ENCODE measurements around the gene NUP210L. TPM values are rescaled to one million over a fixed set of nuclear protein-coding genes. Genes with fewer than 3 reads are reported as not detected.

NUP210L gene
- total RNA-seq, 2 donors from 2014 or later, result 0.07 to 0.11 TPM

DNA sequence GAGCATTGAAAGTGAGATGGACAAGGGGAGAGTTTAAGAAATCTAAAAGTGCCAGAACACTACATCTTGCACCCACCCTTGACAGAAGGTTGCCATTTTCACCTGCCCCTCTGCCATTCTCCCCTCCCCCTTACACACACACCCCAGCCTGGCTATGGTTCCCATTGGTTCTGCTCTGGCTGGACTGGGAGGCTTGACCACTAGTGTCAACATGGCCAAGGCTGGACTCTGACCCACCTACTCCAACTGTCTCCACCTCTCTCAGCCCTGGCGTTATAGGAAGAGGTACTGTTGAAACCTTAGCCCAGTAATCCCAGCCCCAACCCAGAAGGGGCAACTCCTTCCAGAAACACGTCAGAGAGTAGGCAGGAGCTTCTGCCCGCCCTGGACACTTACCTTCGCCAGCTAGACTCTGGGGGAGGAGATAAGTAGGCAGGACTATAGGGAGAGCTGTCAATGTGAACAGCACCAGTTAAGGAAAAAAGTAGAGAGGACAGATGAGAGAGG, 201.0 kb downstream of the NUP210L start:
- Mint-ChIP-seq H3K36me3 (ENCODE audit: low read depth) (peaks cover 29% of the 10 kb centered on the region), H3K4me1 (peaks cover 17% of the 10 kb centered on the region), H3K27ac (peak overlapping the region; percentile 11), H3K4me3 (no peak overlapping the region), H3K27me3 (ENCODE audit: insufficient read depth) (no peaks in the 10 kb centered on the region), H3K9me3 (no peaks in the 10 kb centered on the region)
- no peaks in the 10 kb centered on the region for H3K9me3 ChIP-seq (ENCODE audit: control insufficient read depth, low read length)
- H3K9ac ChIP-seq (ENCODE audit: extremely low read depth, low read length, poor library complexity, severe bottlenecking), result no peak overlapping the region
- 87 to 100% methylated on average over 1 to 4 of the region's 4 CpGs for WGBS, 2 experiments (ENCODE audit: insufficient coverage in 1 of 2, insufficient read length in 1 of 2)
- no peak overlapping the region for H3K27ac ChIP-seq (ENCODE audit: low read depth, low read length)
- no peak overlapping the region for H3K4me3 ChIP-seq (ENCODE audit: low read length)
- TF ChIP-seq, protein P1, sequence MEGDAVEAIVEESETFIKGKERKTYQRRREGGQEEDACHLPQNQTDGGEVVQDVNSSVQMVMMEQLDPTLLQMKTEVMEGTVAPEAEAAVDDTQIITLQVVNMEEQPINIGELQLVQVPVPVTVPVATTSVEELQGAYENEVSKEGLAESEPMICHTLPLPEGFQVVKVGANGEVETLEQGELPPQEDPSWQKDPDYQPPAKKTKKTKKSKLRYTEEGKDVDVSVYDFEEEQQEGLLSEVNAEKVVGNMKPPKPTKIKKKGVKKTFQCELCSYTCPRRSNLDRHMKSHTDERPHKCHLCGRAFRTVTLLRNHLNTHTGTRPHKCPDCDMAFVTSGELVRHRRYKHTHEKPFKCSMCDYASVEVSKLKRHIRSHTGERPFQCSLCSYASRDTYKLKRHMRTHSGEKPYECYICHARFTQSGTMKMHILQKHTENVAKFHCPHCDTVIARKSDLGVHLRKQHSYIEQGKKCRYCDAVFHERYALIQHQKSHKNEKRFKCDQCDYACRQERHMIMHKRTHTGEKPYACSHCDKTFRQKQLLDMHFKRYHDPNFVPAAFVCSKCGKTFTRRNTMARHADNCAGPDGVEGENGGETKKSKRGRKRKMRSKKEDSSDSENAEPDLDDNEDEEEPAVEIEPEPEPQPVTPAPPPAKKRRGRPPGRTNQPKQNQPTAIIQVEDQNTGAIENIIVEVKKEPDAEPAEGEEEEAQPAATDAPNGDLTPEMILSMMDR (conservative IDR thresholded peaks at IDR 0.05), result no peak
- no peaks in the 10 kb centered on the region for H3K27me3 ChIP-seq (ENCODE audit: control insufficient read depth, insufficient read depth, low read length, poor library complexity, severe bottlenecking)
- DNase-seq, result no peak
- H3K36me3 ChIP-seq (ENCODE audit: control insufficient read depth, insufficient read depth, low read length), result peaks cover 34% of the 10 kb centered on the region
- no peaks in the 10 kb centered on the region for H3K4me1 ChIP-seq (ENCODE audit: control insufficient read depth, insufficient read depth, low read length)

GRCh38 chr1:153951801-153952200, 203.1 kb downstream of the NUP210L start:
- Mint-ChIP-seq H3K9me3 (no peaks in the 10 kb centered on the region), H3K27me3 (ENCODE audit: insufficient read depth) (no peaks in the 10 kb centered on the region), H3K36me3 (ENCODE audit: low read depth) (peaks cover 39% of the 10 kb centered on the region), H3K27ac (no peak overlapping the region), H3K4me1 (peaks cover 8% of the 10 kb centered on the region), H3K4me3 (no peak overlapping the region)
- H3K4me3 ChIP-seq (ENCODE audit: low read length), result no peak overlapping the region
- no peak overlapping the region for H3K9ac ChIP-seq (ENCODE audit: extremely low read depth, low read length, poor library complexity, severe bottlenecking)
- H3K36me3 ChIP-seq (ENCODE audit: control insufficient read depth, insufficient read depth, low read length), result peaks cover 42% of the 10 kb centered on the region
- no peaks in the 10 kb centered on the region for H3K27me3 ChIP-seq (ENCODE audit: control insufficient read depth, insufficient read depth, low read length, poor library complexity, severe bottlenecking)
- TF ChIP-seq, protein P1 (conservative IDR thresholded peaks at IDR 0.05), result no peak
- no peaks in the 10 kb centered on the region for H3K9me3 ChIP-seq (ENCODE audit: control insufficient read depth, low read length)
- WGBS, 2 experiments (ENCODE audit: insufficient coverage in 1 of 2, insufficient read length in 1 of 2), result 98 to 100% methylated on average over 2 of the region's 2 CpGs
- H3K4me1 ChIP-seq (ENCODE audit: control insufficient read depth, insufficient read depth, low read length), result no peaks in the 10 kb centered on the region
- no peak overlapping the region for H3K27ac ChIP-seq (ENCODE audit: low read depth, low read length)
- no peak for DNase-seq

DNA sequence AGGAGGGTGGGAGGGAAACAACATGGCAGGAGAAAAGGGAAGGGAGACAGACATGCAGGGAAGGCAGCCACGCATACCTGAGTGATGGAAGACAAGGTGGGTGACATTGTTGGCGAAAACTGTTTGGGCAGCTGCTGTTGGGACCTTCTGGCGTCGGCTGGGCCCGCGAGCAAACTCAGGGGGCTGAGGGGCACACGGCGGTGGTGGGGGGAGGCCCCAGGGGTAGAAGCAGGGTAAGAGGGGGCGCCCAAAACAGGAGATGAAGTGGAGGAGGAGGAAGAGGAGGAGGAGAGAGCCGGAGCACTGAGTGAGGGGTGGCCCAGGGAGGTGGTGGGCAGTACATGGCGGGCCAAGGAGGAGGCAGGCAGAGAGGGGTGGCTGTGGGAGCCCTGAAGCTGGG, 203.7 kb downstream of the NUP210L start:
- H3K27ac Mint-ChIP-seq, result no peak overlapping the region
- no peaks in the 10 kb centered on the region for H3K9me3 ChIP-seq (ENCODE audit: control insufficient read depth, low read length)
- TF ChIP-seq, protein P1 (conservative IDR thresholded peaks at IDR 0.05), result no peak
- H3K4me3 Mint-ChIP-seq, result no peak overlapping the region
- H3K4me3 ChIP-seq (ENCODE audit: low read length), result no peak overlapping the region
- H3K4me1 ChIP-seq (ENCODE audit: control insufficient read depth, insufficient read depth, low read length), result no peaks in the 10 kb centered on the region
- peaks cover 40% of the 10 kb centered on the region for H3K36me3 Mint-ChIP-seq (ENCODE audit: low read depth)
- no peak overlapping the region for H3K9ac ChIP-seq (ENCODE audit: extremely low read depth, low read length, poor library complexity, severe bottlenecking)
- H3K27ac ChIP-seq (ENCODE audit: low read depth, low read length), result no peak overlapping the region
- peaks cover 4% of the 10 kb centered on the region for H3K4me1 Mint-ChIP-seq
- H3K27me3 Mint-ChIP-seq (ENCODE audit: insufficient read depth), result no peaks in the 10 kb centered on the region
- no peak for DNase-seq
- 94 to 100% methylated on average over 3 to 11 of the region's 11 CpGs for WGBS, 2 experiments (ENCODE audit: insufficient coverage in 1 of 2, insufficient read length in 1 of 2)
- H3K36me3 ChIP-seq (ENCODE audit: control insufficient read depth, insufficient read depth, low read length), result peaks cover 42% of the 10 kb centered on the region
- H3K9me3 Mint-ChIP-seq, result no peaks in the 10 kb centered on the region
- no peaks in the 10 kb centered on the region for H3K27me3 ChIP-seq (ENCODE audit: control insufficient read depth, insufficient read depth, low read length, poor library complexity, severe bottlenecking)

Measured in endodermal cell (in vitro differentiated cells).